Measurements from ENCODE around the gene WDR49. TPM values are rescaled to one million over a fixed set of nuclear protein-coding genes. Genes with fewer than 3 reads are reported as not detected.

Gene WDR49
- 1 to 10 TPM in 2 of 4 donors, under 1 TPM in 2; 0.28 to 2.5 (median 1.3) TPM for total RNA-seq
- under 1 TPM in 1 of 3 donors, not detected in 2; 0.06 TPM for polyA plus RNA-seq

- Histone ChIP-seq H3K27me3 (no peaks in the 10 kb centered on the region), H3K27ac (peak within 1 kb of the TSS in 1 of 4 donors; percentile 54), H3K4me1 (peaks cover 0 to 12% (median 0%) of the 10 kb centered on the region in 4 donors), H3K36me3 (no peaks in the 10 kb centered on the region), H3K4me3 (no peak within 1 kb of the TSS), H3K9me3 (peaks cover 0 to 2% (median 0%) of the 10 kb centered on the region in 4 donors)
- 67 to 79% methylated on average over 1 of the region's 1 CpG for WGBS, 2 donors
- DNase-seq = no peak
- no peak for TF ChIP-seq POLR2AphosphoS5 (IDR thresholded peaks at IDR 0.05)
- no peak for TF ChIP-seq POLR2A (IDR thresholded peaks at IDR 0.05)
- TF ChIP-seq CTCF (IDR thresholded peaks at IDR 0.05) = no peak
- no peak for TF ChIP-seq EP300 (IDR thresholded peaks at IDR 0.05)
- intact Hi-C loops (cut with DNase I) = no loop called here
These were observed at the start of gene WDR49 for GRCh38 chr3:167653760-167654159. Gene WDR49, minus strand, starts transcription at chr3:167653942. Its CDS starts 517 bp downstream, at chr3:167653425.

- intact Hi-C loops (cut with DNase I) = no loop called here
- H3K4me3 ChIP-seq = no peak overlapping the region
- DNase-seq = no peak
- no peaks in the 10 kb centered on the region for H3K27me3 ChIP-seq
- 95 to 98% methylated on average over 2 of the region's 2 CpGs for WGBS, 2 donors
- no peaks in the 10 kb centered on the region for H3K4me1 ChIP-seq
- H3K9me3 ChIP-seq = no peaks in the 10 kb centered on the region
- H3K27ac ChIP-seq = no peak overlapping the region
- peaks cover 0 to 24% (median 0%) of the 10 kb centered on the region in 4 donors for H3K36me3 ChIP-seq
- TF ChIP-seq EP300 (IDR thresholded peaks at IDR 0.05) (no peak), POLR2A (IDR thresholded peaks at IDR 0.05) (no peak), POLR2AphosphoS5 (IDR thresholded peaks at IDR 0.05) (no peak), CTCF (IDR thresholded peaks at IDR 0.05) (no peak)
These were observed 47.2 kb upstream of the WDR49 start for GRCh38 chr3:167700926-167701325.

DNA sequence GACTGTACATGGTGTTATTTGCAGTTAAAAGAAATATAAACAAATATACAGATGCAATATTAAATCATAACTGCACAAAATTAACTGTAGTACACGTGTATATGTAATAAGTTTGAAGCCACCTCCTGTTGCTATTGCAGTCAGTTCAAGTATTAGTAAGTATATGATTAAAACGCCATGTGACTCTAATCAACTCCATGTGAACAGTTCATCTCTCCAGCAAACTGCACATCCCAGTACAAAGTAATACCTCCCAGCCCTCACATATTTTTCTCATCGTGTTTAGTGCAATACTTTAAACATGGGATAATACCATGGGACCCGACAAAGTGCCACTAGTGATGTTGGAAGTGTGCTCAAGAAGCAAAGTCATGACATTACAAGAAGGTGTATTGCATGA, 46.3 kb upstream of the WDR49 start:
- H3K27me3 ChIP-seq = no peaks in the 10 kb centered on the region
- no peaks in the 10 kb centered on the region for H3K9me3 ChIP-seq
- H3K27ac ChIP-seq = no peak overlapping the region
- H3K4me3 ChIP-seq = no peak overlapping the region
- 89 to 96% methylated on average over 4 of the region's 4 CpGs for WGBS, 2 donors
- peaks cover 0 to 33% (median 0%) of the 10 kb centered on the region in 4 donors for H3K36me3 ChIP-seq
- TF ChIP-seq POLR2AphosphoS5 (IDR thresholded peaks at IDR 0.05) (no peak), EP300 (IDR thresholded peaks at IDR 0.05) (no peak), POLR2A (IDR thresholded peaks at IDR 0.05) (no peak)
- no peaks in the 10 kb centered on the region for H3K4me1 ChIP-seq
- intact Hi-C loops (cut with DNase I) = no loop called here
- DNase-seq = no peak

DNA sequence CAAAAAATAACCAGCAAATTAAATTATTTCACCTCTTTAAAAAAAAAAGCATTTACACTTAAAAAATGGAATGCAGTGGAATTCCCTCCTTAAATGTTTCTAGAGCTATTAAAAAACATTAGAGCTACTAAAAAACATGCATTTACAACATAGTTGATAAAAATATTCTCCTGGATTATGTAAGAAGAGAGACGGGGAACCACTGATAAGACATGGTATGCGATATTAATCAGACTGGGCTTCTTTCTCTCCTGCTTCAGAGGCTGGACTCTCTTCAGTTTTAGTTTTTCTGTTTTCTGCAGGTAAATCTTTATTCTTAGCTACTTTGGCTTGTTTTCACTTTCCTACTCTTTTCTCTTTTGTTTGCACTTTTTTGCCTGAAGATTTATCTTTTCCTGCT, 40.4 kb upstream of the WDR49 start:
- WGBS, 2 donors = 96 to 97% methylated on average over 2 of the region's 2 CpGs
- DNase-seq = no peak
- Histone ChIP-seq H3K9me3 (no peaks in the 10 kb centered on the region), H3K4me1 (no peaks in the 10 kb centered on the region), H3K4me3 (no peak overlapping the region), H3K36me3 (peaks cover 0 to 49% (median 0%) of the 10 kb centered on the region in 4 donors), H3K27me3 (no peaks in the 10 kb centered on the region), H3K27ac (no peak overlapping the region)
- no peak for TF ChIP-seq POLR2AphosphoS5 (IDR thresholded peaks at IDR 0.05)
- no peak for TF ChIP-seq EP300 (IDR thresholded peaks at IDR 0.05)
- TF ChIP-seq CTCF (IDR thresholded peaks at IDR 0.05) = no peak
- no peak for TF ChIP-seq POLR2A (IDR thresholded peaks at IDR 0.05)
- intact Hi-C loops (cut with DNase I) = no loop called here

DNA sequence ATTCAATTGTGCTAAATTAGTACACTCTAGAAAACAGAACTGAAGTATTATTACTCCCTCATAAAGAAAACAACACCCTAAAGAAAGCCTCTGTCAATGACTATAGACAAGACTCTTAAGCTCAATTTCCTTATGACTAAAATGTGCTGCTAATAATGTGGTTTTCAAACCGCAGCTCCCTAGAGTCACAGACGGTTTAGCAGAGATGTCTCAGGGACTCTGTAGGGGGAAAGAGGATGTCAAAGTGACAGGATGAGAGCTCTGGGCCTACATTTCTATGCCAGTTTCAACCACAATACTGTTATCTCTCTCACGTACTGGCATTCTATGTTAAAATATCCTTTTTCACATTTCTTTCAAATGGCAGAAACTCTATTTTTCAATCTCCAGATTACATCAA, 37.6 kb upstream of the WDR49 start:
- DNase-seq = no peak
- Histone ChIP-seq H3K4me1 (no peaks in the 10 kb centered on the region), H3K36me3 (peaks cover 0 to 53% (median 0%) of the 10 kb centered on the region in 4 donors), H3K27me3 (no peaks in the 10 kb centered on the region), H3K4me3 (no peak overlapping the region), H3K9me3 (no peaks in the 10 kb centered on the region), H3K27ac (no peak overlapping the region)
- WGBS, 2 donors = 47 to 56% methylated on average over 3 of the region's 3 CpGs
- intact Hi-C loops (cut with DNase I) = no loop called here
- TF ChIP-seq POLR2AphosphoS5 (IDR thresholded peaks at IDR 0.05) (no peak), CTCF (IDR thresholded peaks at IDR 0.05) (no peak), EP300 (IDR thresholded peaks at IDR 0.05) (no peak), POLR2A (IDR thresholded peaks at IDR 0.05) (no peak)
